Measurements from ENCODE around the gene YARS2.

YARS2 gene

DNA sequence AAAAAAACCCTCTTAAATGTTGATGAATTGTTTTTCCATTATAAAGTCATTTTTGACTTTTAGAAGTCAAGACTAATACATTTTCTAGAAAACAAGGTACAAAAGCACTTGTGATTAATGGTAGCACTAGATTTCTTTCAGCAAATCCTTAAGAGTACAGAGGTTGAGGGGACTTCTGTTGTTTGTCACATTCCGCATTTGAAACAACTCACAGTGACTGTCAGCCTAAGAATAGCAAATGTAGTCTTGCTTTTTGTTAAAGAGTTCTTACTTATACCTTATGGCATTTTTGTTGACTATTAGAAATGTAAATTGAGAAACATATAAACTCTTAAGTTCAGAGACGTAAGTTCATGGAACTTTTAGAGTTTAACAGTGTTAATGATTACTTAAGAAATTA lies 16.4 kb downstream of the YARS2 start:
- TF ChIP-seq FOXP2 (optimal IDR thresholded peaks at IDR 0.05; ENCODE audit: borderline replicate concordance, extremely low read depth, extremely low read length, insufficient read depth) (no peak), TAF1 (IDR thresholded peaks at IDR 0.05; ENCODE audit: borderline replicate concordance, insufficient read depth, low read length) (no peak), POLR2AphosphoS5 (IDR thresholded peaks at IDR 0.05; ENCODE audit: low read depth, low read length) (no peak), REST (IDR thresholded peaks at IDR 0.05; ENCODE audit: insufficient read depth in 1 of 2, low read depth in 2 of 2, low read length in 2 of 2) (no peak), SIN3A (IDR thresholded peaks at IDR 0.05; ENCODE audit: borderline replicate concordance, insufficient read depth, low read length) (no peak)

GRCh38 chr12:32737715-32738114 lies 18.0 kb downstream of the YARS2 start:
- TF ChIP-seq POLR2AphosphoS5 (IDR thresholded peaks at IDR 0.05; ENCODE audit: low read depth, low read length) = no peak
- no peak for TF ChIP-seq REST (IDR thresholded peaks at IDR 0.05; ENCODE audit: insufficient read depth in 1 of 2, low read depth in 2 of 2, low read length in 2 of 2)
- no peak for TF ChIP-seq SIN3A (IDR thresholded peaks at IDR 0.05; ENCODE audit: borderline replicate concordance, insufficient read depth, low read length)
- TF ChIP-seq TAF1 (IDR thresholded peaks at IDR 0.05; ENCODE audit: borderline replicate concordance, insufficient read depth, low read length) = no peak
- TF ChIP-seq FOXP2 (optimal IDR thresholded peaks at IDR 0.05; ENCODE audit: borderline replicate concordance, extremely low read depth, extremely low read length, insufficient read depth) = no peak

DNA sequence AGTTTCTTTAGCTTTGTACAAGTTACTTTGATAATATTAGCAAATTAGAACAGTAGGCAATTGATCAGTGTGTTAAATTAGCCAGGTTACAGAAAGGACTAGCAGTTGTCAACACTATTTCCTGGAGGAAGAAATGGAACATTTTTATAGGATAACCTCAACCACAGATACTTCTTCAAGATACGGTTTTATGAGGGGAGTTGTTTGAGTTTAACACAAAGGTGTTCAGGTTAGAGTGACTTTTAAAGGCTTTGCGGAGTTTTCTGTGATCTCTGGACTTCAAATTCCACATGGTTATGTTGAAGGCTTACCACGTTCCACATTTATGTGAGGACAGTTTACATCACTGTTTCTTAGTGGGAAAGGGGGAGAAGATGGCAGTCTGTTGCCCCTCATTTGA lies 19.3 kb downstream of the YARS2 start:
- no peak for TF ChIP-seq SIN3A (IDR thresholded peaks at IDR 0.05; ENCODE audit: borderline replicate concordance, insufficient read depth, low read length)
- no peak for TF ChIP-seq POLR2AphosphoS5 (IDR thresholded peaks at IDR 0.05; ENCODE audit: low read depth, low read length)
- no peak for TF ChIP-seq REST (IDR thresholded peaks at IDR 0.05; ENCODE audit: insufficient read depth in 1 of 2, low read depth in 2 of 2, low read length in 2 of 2)
- no peak for TF ChIP-seq TAF1 (IDR thresholded peaks at IDR 0.05; ENCODE audit: borderline replicate concordance, insufficient read depth, low read length)

GRCh38 chr12:32734952-32735351 lies 20.7 kb downstream of the YARS2 start:
- TF ChIP-seq REST (IDR thresholded peaks at IDR 0.05; ENCODE audit: insufficient read depth in 1 of 2, low read depth in 2 of 2, low read length in 2 of 2) (no peak), TAF1 (IDR thresholded peaks at IDR 0.05; ENCODE audit: borderline replicate concordance, insufficient read depth, low read length) (no peak), FOXP2 (optimal IDR thresholded peaks at IDR 0.05; ENCODE audit: borderline replicate concordance, extremely low read depth, extremely low read length, insufficient read depth) (no peak), SIN3A (IDR thresholded peaks at IDR 0.05; ENCODE audit: borderline replicate concordance, insufficient read depth, low read length) (no peak), POLR2AphosphoS5 (IDR thresholded peaks at IDR 0.05; ENCODE audit: low read depth, low read length) (no peak)

GRCh38 chr12:32727237-32727636 lies 28.5 kb downstream of the YARS2 start:
- no peak for TF ChIP-seq FOXP2 (optimal IDR thresholded peaks at IDR 0.05; ENCODE audit: borderline replicate concordance, extremely low read depth, extremely low read length, insufficient read depth)
- TF ChIP-seq TAF1 (IDR thresholded peaks at IDR 0.05; ENCODE audit: borderline replicate concordance, insufficient read depth, low read length) = no peak
- TF ChIP-seq POLR2AphosphoS5 (IDR thresholded peaks at IDR 0.05; ENCODE audit: low read depth, low read length) = no peak
- no peak for TF ChIP-seq SIN3A (IDR thresholded peaks at IDR 0.05; ENCODE audit: borderline replicate concordance, insufficient read depth, low read length)
